RWPE1 (cell line): Measurements from ENCODE around the gene AARS2.
"Not testable (repeated sequence)": the region's sequence is repeated elsewhere in the genome, so short reads cannot be mapped to it uniquely, and the experiment has no call there.

ENCODE experiments used
- CTCF ChIA-PET: fragments of 350-600 bp; sonication (Branson Sonifier 250); formaldehyde crosslinking; extraction: SDS; loops from one replicate; lab custom pipeline; 2021; lab: Yijun Ruan, JAX
- POLR2A ChIA-PET: fragments of 400-600 bp; formaldehyde crosslinking; extraction: SDS; loops from one replicate; lab custom pipeline; 2020; ENCODE audit warnings: antibody characterized with exemption; ENCODE audit not compliant: low non-redundant PET; lab: Yijun Ruan, JAX
- DNase-seq: peaks from one replicate; pipeline ENCODE4 v3.0.0; 2012; ENCODE audit warnings: low spot score
- H3K27ac ChIP-seq: fragments of 450-650 bp; 2 replicates; pipeline ENCODE4 v1.5.1; 2017
- CTCF ChIP-seq: fragments of 450-650 bp; conservative IDR thresholded peaks from 2 replicates; pipeline ENCODE4 v1.5.1; 2017; ENCODE audit warnings: low read depth, mild to moderate bottlenecking

AARS2 gene

DNA sequence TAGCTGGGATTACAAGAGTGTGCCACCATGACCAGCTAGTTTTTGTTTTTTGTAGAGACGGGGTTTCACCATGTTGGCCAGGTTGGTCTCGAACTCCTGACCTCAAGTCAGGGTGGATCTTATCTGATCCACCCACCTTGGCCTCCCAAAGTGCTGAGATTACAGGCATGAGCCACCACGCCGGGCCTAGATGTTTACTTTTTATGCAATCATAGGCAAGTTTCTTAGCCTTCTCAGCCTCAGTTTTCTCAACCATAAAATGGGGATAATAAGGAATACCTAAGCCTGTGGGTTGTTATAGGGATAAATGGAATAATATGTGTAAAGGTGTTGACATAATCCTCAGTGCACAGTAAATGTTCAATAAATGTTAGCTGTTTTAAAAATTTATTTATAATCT lies 39.1 kb upstream of the AARS2 start:
- CTCF ChIA-PET = no interaction called here
- no peak for TF ChIP-seq CTCF
- no peak for DNase-seq
- POLR2A ChIA-PET = no interaction called here
- H3K27ac ChIP-seq = no peak overlapping the region

- H3K27ac ChIP-seq, POLR2A ChIA-PET, CTCF ChIA-PET, DNase-seq: not testable (repeated sequence)
These were observed 37.5 kb upstream of the AARS2 start for GRCh38 chr6:44350650-44350994.

- no peak for DNase-seq
- TF ChIP-seq CTCF = no peak
- POLR2A ChIA-PET = no interaction called here
These were observed 36.9 kb upstream of the AARS2 start for GRCh38 chr6:44349904-44350649.

DNA sequence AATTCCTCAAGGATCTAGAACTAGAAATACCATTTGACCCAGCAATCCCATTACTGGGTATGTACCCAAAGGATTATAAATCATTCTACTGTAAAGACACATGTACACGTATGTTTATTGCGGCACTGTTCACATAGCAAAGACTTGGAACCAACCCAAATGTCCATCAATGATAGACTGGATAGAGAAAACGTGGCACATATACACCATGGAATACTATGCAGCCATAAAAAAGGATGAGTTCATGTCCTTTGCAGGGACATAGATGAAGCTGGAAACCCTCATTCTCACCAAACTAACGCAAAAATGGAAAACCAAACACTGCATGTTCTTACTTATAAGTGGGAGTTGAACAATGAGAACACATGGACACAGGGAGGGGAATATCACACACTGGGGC lies 33.7 kb upstream of the AARS2 start:
- DNase-seq, H3K27ac ChIP-seq, POLR2A ChIA-PET: not testable (repeated sequence)
- CTCF ChIA-PET = interaction anchor here (1.2 kb wide), 1 partner anchor 79 kb away, joined by 3 read pairs; no protein-coding TSS in a partner anchor

More at GRCh38 chr6:44349904-44350649, 36.9 kb upstream of the AARS2 start:
- CTCF ChIA-PET = no interaction called here
- H3K27ac ChIP-seq = no peak overlapping the region

- no peak for TF ChIP-seq CTCF
- no peak for DNase-seq
- CTCF ChIA-PET = interaction anchor here (0.5 to 2.3 kb wide), 3 partner anchors 37 to 74 kb away, joined by 3 to 12 read pairs (median 3); no protein-coding TSS in a partner anchor
- POLR2A ChIA-PET = no interaction called here
- no peak within 1 kb of the TSS for H3K27ac ChIP-seq
These were observed 29.3 kb upstream of the AARS2 start, which contains the start of gene SPATS1 for GRCh38 chr6:44342489-44342888. Gene SPATS1, plus strand, starts transcription at chr6:44342650. Its CDS starts 446 bp downstream, at chr6:44343096.

DNA sequence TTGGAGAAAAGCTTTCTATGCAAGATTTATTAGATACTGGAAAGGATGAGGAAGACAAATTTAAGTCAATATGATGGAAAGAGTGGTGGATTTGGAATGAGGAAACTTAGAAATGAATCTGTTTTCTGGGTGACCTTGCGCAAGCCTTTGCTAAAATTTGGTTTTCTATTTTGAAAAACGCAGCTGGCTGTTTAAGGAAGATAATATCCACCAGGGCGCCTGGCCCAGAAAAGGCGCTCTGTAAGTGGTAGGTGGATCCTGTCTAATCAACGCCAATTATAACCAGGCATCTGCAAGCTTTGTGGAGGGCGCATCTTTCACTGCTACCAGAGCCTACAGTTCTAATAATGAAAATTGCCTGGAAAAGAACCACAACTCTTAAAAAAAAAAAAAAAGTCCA lies 28.9 kb upstream of the AARS2 start:
- no peak overlapping the region for H3K27ac ChIP-seq
- ChIA-PET CTCF (interaction anchor here (0.7 to 2.3 kb wide), 4 partner anchors 20 to 86 kb away, joined by 3 to 12 read pairs (median 4); no protein-coding TSS in a partner anchor), POLR2A (no interaction called here)
- TF ChIP-seq CTCF = no peak
- DNase-seq = no peak

DNA sequence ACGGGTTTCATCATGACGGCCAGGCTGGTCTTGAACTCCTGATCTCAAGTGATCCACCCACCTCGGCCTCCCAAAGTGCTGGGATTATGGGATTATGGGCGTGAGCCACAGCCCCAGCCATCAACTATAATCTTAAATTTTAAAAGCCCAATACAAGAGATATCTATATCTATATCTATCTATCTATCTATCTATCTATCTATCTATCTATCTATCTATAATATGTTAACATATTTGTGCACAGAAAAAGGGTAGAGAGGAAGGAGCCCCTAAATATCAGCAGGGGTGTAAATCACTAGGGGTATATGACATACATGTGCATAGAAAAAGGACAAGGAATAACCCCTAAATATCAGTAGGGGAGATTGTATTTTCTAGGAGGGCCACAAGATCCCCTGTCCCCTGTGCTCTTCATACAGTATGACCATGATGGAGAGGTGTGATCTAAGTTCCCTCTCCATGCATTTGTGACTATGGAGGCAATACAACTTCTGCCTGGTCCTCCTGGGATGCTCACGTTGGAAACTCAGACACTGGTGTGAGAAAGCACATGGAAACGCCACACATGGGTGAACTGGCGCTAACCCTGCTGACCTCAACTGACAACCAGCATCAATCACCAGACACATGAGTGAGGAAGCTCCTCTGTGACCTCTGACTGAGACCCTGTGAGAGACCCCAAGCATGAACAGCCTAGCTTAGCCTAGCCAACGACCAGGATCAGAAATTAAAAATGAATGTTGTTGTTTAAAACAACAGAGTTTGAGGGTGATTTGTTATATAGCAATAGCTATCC lies 28.1 kb upstream of the AARS2 start:
- ChIA-PET POLR2A (no interaction called here), CTCF (interaction anchor here (0.7 to 2.3 kb wide), 4 partner anchors 21 to 85 kb away, joined by 3 to 12 read pairs (median 4); no protein-coding TSS in a partner anchor)
- no peak for TF ChIP-seq CTCF
- H3K27ac ChIP-seq = no peak overlapping the region
- DNase-seq = no peak
